GM23338 (cell line): ENCODE measurements around the gene SLC24A4. TPM values are rescaled to one million over a fixed set of nuclear protein-coding genes. Genes with fewer than 3 reads are reported as not detected.

Experiments
- ATAC-seq: fragments of 200-7000 bp; cut with Tn5 transposase; 3 replicates; pipeline ENCODE4 v1.9.1; 2020
- DNase-seq: peaks from one replicate; pipeline ENCODE4 v3.0.0-alpha.2; 2015; ENCODE audit warnings: low spot score
- H2AFZ ChIP-seq: fragments of 200-600 bp; sonication (generic); 2 replicates; pipeline ENCODE4 v1.8.0; 2016; ENCODE audit warnings: antibody characterized with exemption, mild to moderate bottlenecking, moderate library complexity
- H3F3A ChIP-seq: fragments of 200-600 bp; sonication (generic); replicated peaks from 2 replicates; pipeline ENCODE4 v1.8.0; 2017; ENCODE audit warnings: antibody characterized with exemption, mixed run types, low read depth
- H3K27ac ChIP-seq: fragments of 200-600 bp; sonication (generic); 2 replicates; pipeline ENCODE4 v1.6.1; 2016; ENCODE audit warnings: low read depth
- H3K27me3 ChIP-seq: fragments of 200-600 bp; sonication (generic); 2 replicates; pipeline ENCODE4 v1.8.0; 2016; ENCODE audit warnings: mild to moderate bottlenecking, mixed run types, moderate library complexity; ENCODE audit not compliant: insufficient read depth
- H3K36me3 ChIP-seq: fragments of 200-600 bp; sonication (generic); 2 replicates; pipeline ENCODE4 v1.8.0; 2016; ENCODE audit warnings: mild to moderate bottlenecking; ENCODE audit not compliant: insufficient read depth
- H3K4me1 ChIP-seq: fragments of 200-600 bp; sonication (generic); 2 replicates; pipeline ENCODE4 v1.8.0; 2016; ENCODE audit warnings: mild to moderate bottlenecking, moderate library complexity; ENCODE audit not compliant: insufficient read depth
- H3K4me2 ChIP-seq: fragments of 200-600 bp; sonication (generic); 2 replicates; pipeline ENCODE4 v1.7.1; 2017; ENCODE audit warnings: mixed run types
- H3K4me3 ChIP-seq: fragments of 200-600 bp; sonication (generic); 2 replicates; pipeline ENCODE4 v1.6.1; 2016; ENCODE audit warnings: mixed run types
- H3K79me2 ChIP-seq: fragments of 200-600 bp; sonication (generic); replicated peaks from 2 replicates; pipeline ENCODE4 v1.8.0; 2017; ENCODE audit warnings: mild to moderate bottlenecking; ENCODE audit not compliant: insufficient read depth
- H3K9me2 ChIP-seq: fragments of 200-600 bp; sonication (generic); 2 replicates; pipeline ENCODE4 v1.8.0; 2017; ENCODE audit not compliant: insufficient read depth
- H4K20me1 ChIP-seq: fragments of 200-600 bp; sonication (generic); replicated peaks from 2 replicates; pipeline ENCODE4 v1.8.0; 2017; ENCODE audit warnings: mild to moderate bottlenecking; ENCODE audit not compliant: insufficient read depth
- H3K27ac Mint-ChIP-seq: 2 replicates; pipeline ENCODE4 v1.8.0; 2020; ENCODE audit warnings: inconsistent platforms, mild to moderate bottlenecking, moderate library complexity, mixed read lengths
- H3K27me3 Mint-ChIP-seq: 3 replicates; pipeline ENCODE4 v1.8.0; 2022; ENCODE audit warnings: low read depth, mild to moderate bottlenecking, moderate library complexity, mixed read lengths, inconsistent platforms; ENCODE audit not compliant: insufficient read depth, poor library complexity
- H3K36me3 Mint-ChIP-seq: 3 replicates; pipeline ENCODE4 v1.8.0; 2021; ENCODE audit warnings: low read depth, mild to moderate bottlenecking, inconsistent platforms, moderate library complexity, mixed read lengths
- H3K4me1 Mint-ChIP-seq: 3 replicates; pipeline ENCODE4 v1.8.0; 2020; ENCODE audit warnings: mild to moderate bottlenecking, inconsistent platforms, mixed read lengths
- H3K4me3 Mint-ChIP-seq: 3 replicates; pipeline ENCODE4 v1.8.0; 2021; ENCODE audit warnings: moderate library complexity, mild to moderate bottlenecking, inconsistent platforms, mixed read lengths
- H3K9me3 Mint-ChIP-seq: 3 replicates; pipeline ENCODE4 v1.8.0; 2020; ENCODE audit warnings: moderate library complexity, mild to moderate bottlenecking, inconsistent platforms, mixed read lengths
- CREB1 ChIP-seq: fragments of 250-450 bp; sonication (Bioruptor Pico); IDR thresholded peaks from 2 replicates; pipeline ENCODE4 v1.5.0; 2020; ENCODE audit warnings: low read depth, mild to moderate bottlenecking, moderate library complexity
- CTCF ChIP-seq, 2 experiments: fragments of 200-600 bp in 1 of 2; sonication (generic) in 1 of 2; conservative IDR thresholded peaks; 2 replicates each; pipeline versions ENCODE4 v1.5.1 to v1.6.1; 2016 to 2017; ENCODE audit warnings: antibody characterized with exemption in 2 of 2, low read depth in 2 of 2, mild to moderate bottlenecking in 2 of 2, moderate library complexity in 1 of 2
- EZH2 ChIP-seq: fragments of 200-600 bp; sonication (generic); IDR thresholded peaks from one replicate; pipeline ENCODE4 v1.8.0; 2017; ENCODE audit warnings: antibody characterized with exemption, mild to moderate bottlenecking, low read depth; ENCODE audit not compliant: unreplicated experiment
- EZH2phosphoT487 ChIP-seq: fragments of 200-600 bp; sonication (generic); IDR thresholded peaks from one replicate; pipeline ENCODE4 v1.8.1; 2018; ENCODE audit warnings: antibody characterized with exemption; ENCODE audit not compliant: unreplicated experiment
- JUNB ChIP-seq: IDR thresholded peaks from one replicate; pipeline ENCODE4 v1.6.1; 2016; ENCODE audit warnings: antibody characterized with exemption; ENCODE audit not compliant: unreplicated experiment
- NANOG ChIP-seq: IDR thresholded peaks from 2 replicates; pipeline ENCODE4 v1.6.1; 2016; ENCODE audit warnings: antibody characterized with exemption, borderline replicate concordance
- POLR2AphosphoS5 ChIP-seq: IDR thresholded peaks from 2 replicates; pipeline ENCODE4 v1.6.1; 2016; ENCODE audit warnings: antibody characterized with exemption, low read depth
- STAT1 ChIP-seq: IDR thresholded peaks from one replicate; pipeline ENCODE4 v1.6.1; 2016; ENCODE audit warnings: antibody characterized with exemption; ENCODE audit not compliant: unreplicated experiment
- ZNF114 ChIP-seq: fragments of 250-450 bp; sonication (Bioruptor Pico); IDR thresholded peaks from 2 replicates; pipeline ENCODE4 v1.5.0; 2020; ENCODE audit warnings: mild to moderate bottlenecking, moderate library complexity
- ZNF331 ChIP-seq: fragments of 250-450 bp; sonication (Bioruptor Pico); IDR thresholded peaks from 2 replicates; pipeline ENCODE4 v1.5.0; 2020; ENCODE audit warnings: low read depth, mild to moderate bottlenecking, moderate library complexity
- polyA plus RNA-seq: library from polyadenylated mRNA; unstranded; fragments of >200 nt; fragmentation: Nextera tagmentation; extraction: Ambion mirVana; gene quantifications from 2 replicates; pipeline ENCODE4 v1.2.1, GENCODE V29; 2016
- total RNA-seq: library from RNA; depleted of rRNA; stranded (reverse); fragments of >200 nt; shearing (Covaris generic); gene quantifications from 2 replicates; pipeline ENCODE4 v1.2.3, GENCODE V29; 2014
- TF ChIP-seq, protein P1 (sequence below): IDR thresholded peaks from one replicate; pipeline ENCODE4 v1.6.1; 2018; ENCODE audit warnings: antibody characterized with exemption; ENCODE audit not compliant: unreplicated experiment
- TF ChIP-seq, protein P2 (sequence below): IDR thresholded peaks from 2 replicates; pipeline ENCODE4 v1.6.1; 2016; ENCODE audit warnings: antibody characterized with exemption

Gene SLC24A4
- total and polyA plus RNA-seq, 2 experiments from 2014 or later, result 0.06 to 0.38 TPM

GRCh38 chr14:92435154-92435553 is 112.2 kb downstream of the SLC24A4 start:
- Mint-ChIP-seq H3K4me3 (no peak overlapping the region), H3K27ac (no peak overlapping the region), H3K36me3 (no peaks in the 10 kb centered on the region), H3K9me3 (peaks cover 6% of the 10 kb centered on the region; the same call in 2 of the 3 replicates), H3K27me3 (peaks cover 5% of the 10 kb centered on the region), H3K4me1 (no peaks in the 10 kb centered on the region)
- Histone ChIP-seq H3K4me1 (no peaks in the 10 kb centered on the region), H3F3A (no peaks in the 10 kb centered on the region), H3K27me3 (no peaks in the 10 kb centered on the region), H3K36me3 (no peaks in the 10 kb centered on the region), H3K79me2 (no peaks in the 10 kb centered on the region), H2AFZ (no peak overlapping the region), H3K4me3 (no peak overlapping the region), H3K27ac (no peak overlapping the region), H3K9me2 (no peaks in the 10 kb centered on the region), H4K20me1 (no peaks in the 10 kb centered on the region), H3K4me2 (no peak overlapping the region)
- DNase-seq, result no peak
- TF ChIP-seq STAT1 (no peak), EZH2phosphoT487 (no peak), ZNF114 (CRISPR knock-in tag) (no peak)
- no peak for ATAC-seq

DNA sequence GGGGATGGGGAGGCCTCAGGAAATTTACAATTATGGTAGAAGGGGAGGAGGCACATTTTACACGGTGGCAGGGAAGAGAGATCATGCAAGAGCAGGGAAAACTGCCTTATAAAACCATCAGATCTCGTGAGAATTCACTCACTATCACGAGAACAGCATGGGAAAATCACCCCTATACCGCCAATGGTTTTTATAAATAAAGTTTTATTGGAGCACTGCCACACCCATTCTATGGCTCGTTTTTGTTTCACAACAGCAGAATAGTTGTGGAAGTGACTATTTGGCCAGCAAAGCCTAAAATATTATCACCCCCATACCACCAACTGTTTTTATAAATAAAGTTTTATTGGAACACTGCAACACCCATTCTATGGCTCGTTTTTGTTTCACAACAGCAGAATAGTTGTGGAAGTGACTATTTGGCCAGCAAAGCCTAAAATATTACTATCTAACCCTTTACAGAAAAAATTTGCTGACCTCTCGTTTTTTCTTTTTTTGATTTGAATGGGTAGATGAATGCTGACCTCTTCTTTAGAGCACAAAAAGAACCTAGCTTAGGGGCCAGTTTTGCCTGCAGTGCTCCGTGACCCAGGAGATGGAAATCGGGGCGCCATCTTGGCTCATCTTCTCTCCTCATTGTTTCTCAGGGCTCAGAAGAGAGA is 113.3 kb downstream of the SLC24A4 start:
- no peak overlapping the region for H3K4me2 ChIP-seq
- no peak for DNase-seq
- no peak overlapping the region for H3K4me3 ChIP-seq
- H3F3A ChIP-seq, result no peaks in the 10 kb centered on the region
- H3K27ac ChIP-seq, result no peak overlapping the region
- H4K20me1 ChIP-seq, result no peaks in the 10 kb centered on the region
- no peak for ATAC-seq
- no peak overlapping the region for H2AFZ ChIP-seq
- no peaks in the 10 kb centered on the region for H3K4me1 Mint-ChIP-seq
- peaks cover 6% of the 10 kb centered on the region; the same call in 2 of the 3 replicates for H3K9me3 Mint-ChIP-seq
- no peak overlapping the region for H3K4me3 Mint-ChIP-seq
- H3K4me1 ChIP-seq, result no peaks in the 10 kb centered on the region
- no peaks in the 10 kb centered on the region for H3K27me3 ChIP-seq
- H3K36me3 ChIP-seq, result no peaks in the 10 kb centered on the region
- H3K79me2 ChIP-seq, result no peaks in the 10 kb centered on the region
- H3K9me2 ChIP-seq, result no peaks in the 10 kb centered on the region
- no peak overlapping the region for H3K27ac Mint-ChIP-seq
- H3K27me3 Mint-ChIP-seq, result peaks cover 8% of the 10 kb centered on the region
- H3K36me3 Mint-ChIP-seq, result no peaks in the 10 kb centered on the region
- TF ChIP-seq EZH2phosphoT487, result no peak
- no peak for TF ChIP-seq CREB1 (CRISPR knock-in tag)
- no peak for TF ChIP-seq ZNF331 (CRISPR knock-in tag)
- no peak for TF ChIP-seq ZNF114 (CRISPR knock-in tag)
- no peak for TF ChIP-seq NANOG
- TF ChIP-seq EZH2, result no peak
- TF ChIP-seq, protein P1, sequence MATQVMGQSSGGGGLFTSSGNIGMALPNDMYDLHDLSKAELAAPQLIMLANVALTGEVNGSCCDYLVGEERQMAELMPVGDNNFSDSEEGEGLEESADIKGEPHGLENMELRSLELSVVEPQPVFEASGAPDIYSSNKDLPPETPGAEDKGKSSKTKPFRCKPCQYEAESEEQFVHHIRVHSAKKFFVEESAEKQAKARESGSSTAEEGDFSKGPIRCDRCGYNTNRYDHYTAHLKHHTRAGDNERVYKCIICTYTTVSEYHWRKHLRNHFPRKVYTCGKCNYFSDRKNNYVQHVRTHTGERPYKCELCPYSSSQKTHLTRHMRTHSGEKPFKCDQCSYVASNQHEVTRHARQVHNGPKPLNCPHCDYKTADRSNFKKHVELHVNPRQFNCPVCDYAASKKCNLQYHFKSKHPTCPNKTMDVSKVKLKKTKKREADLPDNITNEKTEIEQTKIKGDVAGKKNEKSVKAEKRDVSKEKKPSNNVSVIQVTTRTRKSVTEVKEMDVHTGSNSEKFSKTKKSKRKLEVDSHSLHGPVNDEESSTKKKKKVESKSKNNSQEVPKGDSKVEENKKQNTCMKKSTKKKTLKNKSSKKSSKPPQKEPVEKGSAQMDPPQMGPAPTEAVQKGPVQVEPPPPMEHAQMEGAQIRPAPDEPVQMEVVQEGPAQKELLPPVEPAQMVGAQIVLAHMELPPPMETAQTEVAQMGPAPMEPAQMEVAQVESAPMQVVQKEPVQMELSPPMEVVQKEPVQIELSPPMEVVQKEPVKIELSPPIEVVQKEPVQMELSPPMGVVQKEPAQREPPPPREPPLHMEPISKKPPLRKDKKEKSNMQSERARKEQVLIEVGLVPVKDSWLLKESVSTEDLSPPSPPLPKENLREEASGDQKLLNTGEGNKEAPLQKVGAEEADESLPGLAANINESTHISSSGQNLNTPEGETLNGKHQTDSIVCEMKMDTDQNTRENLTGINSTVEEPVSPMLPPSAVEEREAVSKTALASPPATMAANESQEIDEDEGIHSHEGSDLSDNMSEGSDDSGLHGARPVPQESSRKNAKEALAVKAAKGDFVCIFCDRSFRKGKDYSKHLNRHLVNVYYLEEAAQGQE, result no peak
- TF ChIP-seq, protein P2, sequence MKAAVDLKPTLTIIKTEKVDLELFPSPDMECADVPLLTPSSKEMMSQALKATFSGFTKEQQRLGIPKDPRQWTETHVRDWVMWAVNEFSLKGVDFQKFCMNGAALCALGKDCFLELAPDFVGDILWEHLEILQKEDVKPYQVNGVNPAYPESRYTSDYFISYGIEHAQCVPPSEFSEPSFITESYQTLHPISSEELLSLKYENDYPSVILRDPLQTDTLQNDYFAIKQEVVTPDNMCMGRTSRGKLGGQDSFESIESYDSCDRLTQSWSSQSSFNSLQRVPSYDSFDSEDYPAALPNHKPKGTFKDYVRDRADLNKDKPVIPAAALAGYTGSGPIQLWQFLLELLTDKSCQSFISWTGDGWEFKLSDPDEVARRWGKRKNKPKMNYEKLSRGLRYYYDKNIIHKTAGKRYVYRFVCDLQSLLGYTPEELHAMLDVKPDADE, result no peak
- no peak for TF ChIP-seq JUNB
- TF ChIP-seq POLR2AphosphoS5, result no peak
- no peak for TF ChIP-seq CTCF (conservative IDR thresholded peaks at IDR 0.05; ENCODE audit: low read depth in 2 of 2)
